ENCODE data around the gene CTU1. TPM values are rescaled to one million over a fixed set of nuclear protein-coding genes. Genes with fewer than 3 reads are reported as not detected.

Gene CTU1
- total and polyA plus RNA-seq, 10 of the 15 experiments (the other 5 are each of a cell fraction or from before 2014, with no cell fraction given): 0.02 to 10.5 (median 3.0) TPM; not detected in 1

- 77% methylated on average over 17 of the region's 17 CpGs for WGBS (ENCODE audit: insufficient coverage, insufficient replicate concordance, low lambda C conversion rate, missing lambda C conversion rate)
- Histone ChIP-seq H3K9ac (ENCODE audit: control insufficient read depth, insufficient read depth, low read length) (no peak overlapping the region), H3K27me3 (replicated peaks in 1 of 2; ENCODE audit: control insufficient read depth in 2 of 2, insufficient read depth in 2 of 2, low read length in 1 of 2) (no peaks in the 10 kb centered on the region), H3K27ac (ENCODE audit: control insufficient read depth, insufficient read depth) (no peak overlapping the region), H3K4me2 (ENCODE audit: control insufficient read depth, insufficient read depth) (no peak overlapping the region), H3K9me3 (replicated peaks; ENCODE audit: control insufficient read depth, insufficient read depth, low read length) (no peaks in the 10 kb centered on the region), H3K4me1 (ENCODE audit: control insufficient read depth, insufficient read depth, low read length) (no peaks in the 10 kb centered on the region), H3K36me3 (ENCODE audit: control insufficient read depth in 2 of 2, insufficient read depth in 2 of 2, low read length in 1 of 2) (no peaks in the 10 kb centered on the region), H2AFZ (ENCODE audit: control insufficient read depth, low read depth, low read length) (no peak overlapping the region), H3K79me2 (ENCODE audit: control insufficient read depth, insufficient read depth, low read length) (no peaks in the 10 kb centered on the region), H4K20me1 (ENCODE audit: control insufficient read depth, insufficient read depth) (no peaks in the 10 kb centered on the region), H3K4me3 (no peak overlapping the region)
- intact Hi-C loops (cut with micrococcal nuclease; ENCODE audit: unreplicated experiment): loop anchor here (5.0 kb wide), 1 partner anchor 157 kb away; no protein-coding TSS in a partner anchor
- DNase-seq (ENCODE audit: low read depth, low spot score) (no peak), FAIRE-seq (no peak), ATAC-seq (no peak)
- ChIA-PET POLR2A (no interaction called here), CTCF (no interaction called here), RAD21 (ENCODE audit: unreplicated experiment) (no interaction called here), SMC1A (ENCODE audit: uncharacterized antibody, unreplicated experiment) (no interaction called here)
- no TSS peak for BruUV-seq (replicated peaks)
- in situ Hi-C loops (cut with MboI): loop anchor here (10.0 kb wide), 1 partner anchor 155 kb away; no protein-coding TSS in a partner anchor
- TF ChIP-seq, protein P1, sequence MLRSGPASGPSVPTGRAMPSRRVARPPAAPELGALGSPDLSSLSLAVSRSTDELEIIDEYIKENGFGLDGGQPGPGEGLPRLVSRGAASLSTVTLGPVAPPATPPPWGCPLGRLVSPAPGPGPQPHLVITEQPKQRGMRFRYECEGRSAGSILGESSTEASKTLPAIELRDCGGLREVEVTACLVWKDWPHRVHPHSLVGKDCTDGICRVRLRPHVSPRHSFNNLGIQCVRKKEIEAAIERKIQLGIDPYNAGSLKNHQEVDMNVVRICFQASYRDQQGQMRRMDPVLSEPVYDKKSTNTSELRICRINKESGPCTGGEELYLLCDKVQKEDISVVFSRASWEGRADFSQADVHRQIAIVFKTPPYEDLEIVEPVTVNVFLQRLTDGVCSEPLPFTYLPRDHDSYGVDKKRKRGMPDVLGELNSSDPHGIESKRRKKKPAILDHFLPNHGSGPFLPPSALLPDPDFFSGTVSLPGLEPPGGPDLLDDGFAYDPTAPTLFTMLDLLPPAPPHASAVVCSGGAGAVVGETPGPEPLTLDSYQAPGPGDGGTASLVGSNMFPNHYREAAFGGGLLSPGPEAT (IDR thresholded peaks at IDR 0.05; ENCODE audit: low read depth): no peak
- no peak for TF ChIP-seq CREB1 (IDR thresholded peaks at IDR 0.05; ENCODE audit: low read depth)
- TF ChIP-seq PBX3 (IDR thresholded peaks at IDR 0.05; ENCODE audit: insufficient replicate concordance, low read depth, low read length): no peak
- TF ChIP-seq KLF5 (IDR thresholded peaks at IDR 0.05; ENCODE audit: partially characterized antibody): no peak
- no peak for TF ChIP-seq ELK1 (IDR thresholded peaks at IDR 0.05; ENCODE audit: low read depth, low read length)
- no peak for TF ChIP-seq ATF7 (IDR thresholded peaks at IDR 0.05; ENCODE audit: low read depth)
- TF ChIP-seq, protein P2, sequence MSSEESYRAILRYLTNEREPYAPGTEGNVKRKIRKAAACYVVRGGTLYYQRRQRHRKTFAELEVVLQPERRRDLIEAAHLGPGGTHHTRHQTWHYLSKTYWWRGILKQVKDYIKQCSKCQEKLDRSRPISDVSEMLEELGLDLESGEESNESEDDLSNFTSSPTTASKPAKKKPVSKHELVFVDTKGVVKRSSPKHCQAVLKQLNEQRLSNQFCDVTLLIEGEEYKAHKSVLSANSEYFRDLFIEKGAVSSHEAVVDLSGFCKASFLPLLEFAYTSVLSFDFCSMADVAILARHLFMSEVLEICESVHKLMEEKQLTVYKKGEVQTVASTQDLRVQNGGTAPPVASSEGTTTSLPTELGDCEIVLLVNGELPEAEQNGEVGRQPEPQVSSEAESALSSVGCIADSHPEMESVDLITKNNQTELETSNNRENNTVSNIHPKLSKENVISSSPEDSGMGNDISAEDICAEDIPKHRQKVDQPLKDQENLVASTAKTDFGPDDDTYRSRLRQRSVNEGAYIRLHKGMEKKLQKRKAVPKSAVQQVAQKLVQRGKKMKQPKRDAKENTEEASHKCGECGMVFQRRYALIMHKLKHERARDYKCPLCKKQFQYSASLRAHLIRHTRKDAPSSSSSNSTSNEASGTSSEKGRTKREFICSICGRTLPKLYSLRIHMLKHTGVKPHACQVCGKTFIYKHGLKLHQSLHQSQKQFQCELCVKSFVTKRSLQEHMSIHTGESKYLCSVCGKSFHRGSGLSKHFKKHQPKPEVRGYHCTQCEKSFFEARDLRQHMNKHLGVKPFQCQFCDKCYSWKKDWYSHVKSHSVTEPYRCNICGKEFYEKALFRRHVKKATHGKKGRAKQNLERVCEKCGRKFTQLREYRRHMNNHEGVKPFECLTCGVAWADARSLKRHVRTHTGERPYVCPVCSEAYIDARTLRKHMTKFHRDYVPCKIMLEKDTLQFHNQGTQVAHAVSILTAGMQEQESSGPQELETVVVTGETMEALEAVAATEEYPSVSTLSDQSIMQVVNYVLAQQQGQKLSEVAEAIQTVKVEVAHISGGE (CRISPR knock-in tag; IDR thresholded peaks at IDR 0.05): no peak
- no peak for TF ChIP-seq NBN (IDR thresholded peaks at IDR 0.05)
- TF ChIP-seq, protein P3, sequence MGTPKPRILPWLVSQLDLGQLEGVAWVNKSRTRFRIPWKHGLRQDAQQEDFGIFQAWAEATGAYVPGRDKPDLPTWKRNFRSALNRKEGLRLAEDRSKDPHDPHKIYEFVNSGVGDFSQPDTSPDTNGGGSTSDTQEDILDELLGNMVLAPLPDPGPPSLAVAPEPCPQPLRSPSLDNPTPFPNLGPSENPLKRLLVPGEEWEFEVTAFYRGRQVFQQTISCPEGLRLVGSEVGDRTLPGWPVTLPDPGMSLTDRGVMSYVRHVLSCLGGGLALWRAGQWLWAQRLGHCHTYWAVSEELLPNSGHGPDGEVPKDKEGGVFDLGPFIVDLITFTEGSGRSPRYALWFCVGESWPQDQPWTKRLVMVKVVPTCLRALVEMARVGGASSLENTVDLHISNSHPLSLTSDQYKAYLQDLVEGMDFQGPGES (IDR thresholded peaks at IDR 0.05): no peak
- TF ChIP-seq POLR2A (IDR thresholded peaks at IDR 0.05; ENCODE audit: low read depth, low read length): no peak
- TF ChIP-seq HDAC6 (IDR thresholded peaks at IDR 0.05; ENCODE audit: unreplicated experiment): no peak
- TF ChIP-seq WRNIP1 (IDR thresholded peaks at IDR 0.05; ENCODE audit: borderline replicate concordance, low read depth, low read length): no peak
- no peak for TF ChIP-seq NFIC (IDR thresholded peaks at IDR 0.05; ENCODE audit: low read depth, low read length)
- TF ChIP-seq PML (IDR thresholded peaks at IDR 0.05; ENCODE audit: low read length): no peak
Observed at GRCh38 chr19:51089786-51090185, 18.4 kb downstream of the CTU1 start.

All from GM12878 (cell line).